ENCODE results near the gene MEF2B.
"Not testable (repeated sequence)": the region's sequence is repeated elsewhere in the genome, so short reads cannot be mapped to it uniquely, and the experiment has no call there.

MEF2B gene

DNA sequence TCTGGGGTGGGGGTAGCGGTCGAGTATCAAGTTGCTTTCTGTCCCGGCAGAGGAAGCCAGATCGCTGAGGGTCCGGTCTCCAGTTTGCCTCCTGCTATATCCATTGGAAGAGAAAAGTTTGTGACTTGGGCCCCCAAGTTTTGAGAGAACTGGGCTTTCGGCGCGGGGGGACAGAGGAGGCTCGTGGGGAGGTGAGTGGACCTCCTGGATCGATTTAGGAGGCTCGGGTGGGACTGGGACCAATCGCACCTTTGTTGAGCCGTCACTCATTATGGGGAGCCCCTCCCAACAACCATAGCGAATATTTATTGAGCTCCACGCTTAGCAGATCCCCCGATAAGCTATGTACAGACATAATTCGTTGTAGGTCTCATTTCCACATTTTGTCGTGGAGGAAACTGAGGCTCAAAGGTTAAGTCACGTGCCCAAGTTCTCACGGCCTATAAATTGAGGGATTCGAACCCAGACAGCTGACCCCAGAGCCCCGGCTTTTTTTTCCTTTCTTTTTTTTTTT lies 22.9 kb upstream of the MEF2B start:
- DNase-seq: no peak

- DNase-seq: peak; percentile 98
These were observed 22.2 kb upstream of the MEF2B start, which contains the start of the genes BORCS8 and RFXANK for GRCh38 chr19:19192078-19192882. Gene BORCS8, minus strand, starts transcription at chr19:19192152. Its CDS starts 35 bp downstream, at chr19:19192117. Gene RFXANK, plus strand, starts transcription at chr19:19192258. Its CDS starts 1,689 bp downstream, at chr19:19193947.

DNA sequence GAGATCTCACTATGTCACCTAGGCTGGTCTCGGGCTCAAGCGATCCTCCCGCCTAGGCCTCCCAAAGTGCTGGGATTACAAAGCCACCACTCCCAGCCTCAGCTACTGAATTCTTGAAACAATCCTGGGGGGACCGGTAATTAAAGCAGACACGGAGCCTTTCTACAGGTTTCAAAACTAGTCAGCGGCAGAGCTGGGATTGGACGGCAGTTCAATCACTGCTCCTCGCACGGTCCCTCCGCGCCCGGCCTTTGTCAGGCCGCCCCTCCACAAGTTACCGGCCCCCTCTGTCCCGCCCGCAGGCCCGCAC lies 21.7 kb upstream of the MEF2B start:
- DNase-seq: no peak

GRCh38 chr19:19186742-19187141 lies 16.7 kb upstream of the MEF2B start:
- no peak for DNase-seq

- peak; percentile 37 for DNase-seq
These were observed 16.0 kb upstream of the MEF2B start for GRCh38 chr19:19185853-19186740.

- no peak for DNase-seq
These were observed 11.5 kb upstream of the MEF2B start for GRCh38 chr19:19181488-19181998.

DNA sequence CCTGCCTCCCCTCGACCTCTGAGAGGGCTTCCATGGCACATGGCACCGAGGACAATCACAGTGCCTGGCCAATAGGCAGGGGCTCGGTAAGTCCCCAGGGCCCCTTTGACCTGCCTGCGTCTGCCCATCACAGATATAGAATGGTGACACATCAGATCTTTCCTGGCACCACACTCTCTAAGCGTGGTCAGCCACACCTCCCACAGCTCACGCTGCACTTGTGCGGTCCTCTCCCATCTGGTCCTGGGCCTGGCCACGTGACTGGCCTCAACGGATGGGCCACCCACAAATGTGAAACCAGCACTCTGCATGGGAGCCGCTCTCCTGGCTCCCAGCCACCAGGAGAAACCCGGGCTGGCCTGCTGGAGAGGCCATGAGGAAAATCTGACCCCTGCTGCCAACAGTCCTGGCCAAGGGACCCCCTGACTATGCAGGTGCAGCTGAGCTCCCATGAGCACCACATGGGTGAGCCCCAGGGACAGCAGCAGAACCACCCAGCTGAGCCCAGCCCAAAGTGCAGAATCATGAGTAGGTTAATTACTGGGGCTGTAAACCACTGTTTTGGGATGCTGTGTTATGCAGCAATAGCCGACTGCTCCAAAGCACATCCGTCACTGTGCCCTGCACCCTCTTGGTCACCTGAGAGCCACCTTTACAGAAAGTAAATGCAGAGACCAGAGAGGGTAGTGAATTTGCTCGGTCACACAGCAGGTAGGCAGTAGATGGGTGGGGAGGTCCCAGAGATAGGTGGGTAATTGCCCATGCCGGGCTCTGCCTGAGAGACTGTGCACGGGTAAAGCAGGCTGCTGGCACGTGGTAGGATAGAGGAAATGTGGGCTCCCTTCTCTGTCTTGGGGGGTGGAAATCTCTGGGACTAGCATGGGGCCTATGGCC lies 9.7 kb upstream of the MEF2B start:
- DNase-seq: no peak

DNA sequence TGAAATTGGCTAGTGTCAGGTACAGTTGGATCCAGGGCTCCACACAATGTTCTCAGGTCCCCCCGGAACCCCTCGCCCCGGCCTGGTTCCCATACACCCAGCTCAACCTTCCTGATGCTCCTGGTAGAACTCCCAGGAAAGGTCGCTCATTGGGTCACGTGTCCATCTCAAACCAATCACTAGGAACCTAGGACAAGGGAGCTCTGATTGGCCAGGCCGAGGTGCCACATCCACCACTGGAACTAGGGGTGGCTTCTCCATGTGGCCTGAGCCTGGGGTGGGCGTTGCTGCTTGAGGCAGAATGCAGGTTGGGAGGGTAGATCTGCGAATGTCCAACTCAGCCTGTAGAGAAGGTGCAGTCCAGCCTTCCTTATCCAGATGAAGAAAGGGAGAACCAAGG lies 6.9 kb upstream of the MEF2B start:
- no peak for DNase-seq

- not testable (repeated sequence) for DNase-seq
These were observed 3.2 kb upstream of the MEF2B start for GRCh38 chr19:19173243-19173642.

GRCh38 chr19:19171821-19172532 lies 1.9 kb upstream of the MEF2B start:
- DNase-seq: no peak

DNA sequence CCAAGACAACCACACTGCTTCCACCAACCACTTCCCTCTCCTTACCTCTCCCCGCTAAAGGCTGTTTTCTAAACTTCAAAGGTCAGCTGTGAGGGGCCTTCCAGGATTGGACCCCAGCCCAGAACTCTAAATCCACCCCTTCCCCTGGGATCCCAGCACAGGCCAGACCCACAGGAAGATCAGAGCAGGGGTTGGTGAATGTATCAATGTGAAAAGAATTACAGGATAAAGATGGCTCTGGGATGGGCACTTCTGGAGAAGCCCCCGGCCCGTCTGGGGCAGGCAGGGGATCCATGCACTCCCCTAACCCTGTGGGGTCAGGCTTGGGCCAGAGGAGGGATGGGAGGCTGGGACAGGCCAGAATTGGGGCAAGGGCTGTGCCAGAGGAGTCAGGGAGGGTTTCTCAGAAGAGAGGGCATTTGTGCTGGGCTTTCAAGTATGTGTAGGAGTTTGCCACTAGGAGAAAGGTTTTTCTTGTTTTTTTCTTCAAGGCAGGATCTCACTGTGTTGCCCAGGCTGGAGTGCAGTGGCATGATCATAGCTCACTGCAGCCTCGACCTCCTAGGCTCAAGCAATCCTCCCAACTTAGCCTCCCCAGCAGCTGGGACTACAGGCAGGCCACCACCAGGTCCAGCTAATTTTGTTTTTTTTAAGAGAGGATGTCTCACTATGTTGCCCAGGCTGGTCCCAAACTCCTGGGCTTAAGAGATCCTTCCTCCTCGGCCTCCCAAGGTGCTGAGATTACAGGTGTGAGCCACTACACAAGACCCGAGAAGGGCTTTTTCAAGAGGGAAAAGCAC lies 1.0 kb upstream of the MEF2B start:
- no peak for DNase-seq

GRCh38 chr19:19169236-19170052 lies 619 bp downstream of the MEF2B start:
- no peak for DNase-seq

DNA sequence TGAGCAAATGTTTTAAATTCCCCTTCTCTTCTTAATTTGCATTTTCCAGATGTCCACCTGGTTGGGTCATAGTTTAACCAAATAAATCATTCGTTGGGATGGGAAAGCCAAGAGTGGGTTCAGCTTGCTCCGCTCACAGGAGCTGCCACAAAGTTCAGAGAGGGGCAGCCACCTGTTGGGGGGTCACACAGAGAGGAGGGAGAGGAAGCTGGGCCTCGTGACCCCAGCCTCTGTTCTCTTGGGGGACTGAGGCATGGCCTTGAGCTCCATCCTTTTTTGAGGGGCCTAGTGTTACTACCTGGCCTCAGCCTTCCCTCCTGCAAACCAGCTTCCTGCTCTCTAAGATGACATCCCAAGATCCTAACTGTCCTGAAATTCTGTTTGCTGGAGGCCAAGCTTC lies 2.5 kb downstream of the MEF2B start:
- no peak for DNase-seq

GRCh38 chr19:19165396-19165795 lies 4.7 kb downstream of the MEF2B start:
- no peak for DNase-seq

DNA sequence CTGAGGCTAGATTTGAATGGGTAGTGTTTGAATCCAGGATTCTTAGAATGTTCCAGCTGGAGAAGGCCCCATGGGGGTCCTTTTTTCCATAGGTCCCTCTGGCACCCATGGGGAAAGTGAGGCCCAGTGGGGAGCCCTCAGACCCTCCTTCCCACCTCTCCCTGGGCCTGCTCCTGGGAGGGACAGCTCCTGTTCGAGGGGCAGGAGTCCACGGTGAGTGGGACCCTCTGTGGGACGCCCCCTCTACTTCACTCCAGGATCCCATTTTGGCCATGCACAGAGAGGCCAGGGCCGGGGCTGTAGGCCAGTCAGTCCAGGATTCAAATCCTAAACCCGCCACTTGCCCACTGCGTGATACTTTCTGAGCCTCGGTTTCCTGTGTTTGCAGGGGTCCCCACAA lies 7.6 kb downstream of the MEF2B start:
- DNase-seq: no peak

DNA sequence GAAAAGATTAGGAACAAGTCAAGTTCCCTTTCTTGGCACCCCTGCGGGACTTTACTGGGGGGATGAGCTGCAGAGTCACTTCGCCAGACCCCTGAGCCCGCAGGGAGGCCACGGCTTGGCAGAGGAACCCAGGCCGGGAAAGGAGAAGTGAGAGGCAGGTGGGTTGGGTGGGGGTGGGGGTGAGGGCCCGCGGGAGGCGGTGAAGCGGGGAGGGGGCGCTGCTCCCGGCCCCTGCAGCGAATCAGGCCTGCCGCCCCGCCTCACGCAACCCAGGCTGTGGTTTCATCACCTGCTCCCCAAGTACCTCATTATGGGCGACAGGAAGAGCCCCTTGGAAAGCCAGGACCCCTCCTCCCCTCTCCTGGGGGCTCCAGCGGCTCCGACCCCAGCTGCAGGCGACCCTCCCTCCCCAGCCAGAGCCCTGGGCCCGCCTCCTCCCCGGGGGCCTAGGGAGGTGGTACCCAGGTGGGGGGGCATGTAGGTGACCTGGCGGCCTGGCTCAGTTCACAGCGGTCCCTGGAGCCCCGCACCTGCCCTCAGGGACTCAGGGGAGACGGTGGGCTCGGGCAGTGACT lies 9.5 kb downstream of the MEF2B start:
- DNase-seq: no peak

DNA sequence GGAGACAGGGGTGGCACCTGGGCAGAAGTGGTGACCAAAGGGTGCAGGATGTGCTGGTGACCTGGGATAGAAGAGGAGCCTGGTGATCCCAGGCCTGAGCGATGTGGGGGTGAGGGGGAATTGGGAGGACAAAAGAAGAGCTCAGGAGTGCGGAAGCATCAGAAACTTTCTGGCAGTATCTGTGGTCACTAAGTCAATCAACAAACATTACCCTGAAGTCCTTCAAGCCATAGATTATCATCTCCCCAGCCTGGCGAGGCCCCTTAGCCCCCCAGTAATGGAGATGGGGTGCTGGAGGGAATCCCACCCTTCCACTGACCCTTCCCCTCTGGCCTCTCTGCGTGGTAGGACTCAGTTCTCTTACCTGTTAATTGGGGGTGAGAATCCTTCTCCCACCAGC lies 10.5 kb downstream of the MEF2B start:
- DNase-seq: no peak

DNA sequence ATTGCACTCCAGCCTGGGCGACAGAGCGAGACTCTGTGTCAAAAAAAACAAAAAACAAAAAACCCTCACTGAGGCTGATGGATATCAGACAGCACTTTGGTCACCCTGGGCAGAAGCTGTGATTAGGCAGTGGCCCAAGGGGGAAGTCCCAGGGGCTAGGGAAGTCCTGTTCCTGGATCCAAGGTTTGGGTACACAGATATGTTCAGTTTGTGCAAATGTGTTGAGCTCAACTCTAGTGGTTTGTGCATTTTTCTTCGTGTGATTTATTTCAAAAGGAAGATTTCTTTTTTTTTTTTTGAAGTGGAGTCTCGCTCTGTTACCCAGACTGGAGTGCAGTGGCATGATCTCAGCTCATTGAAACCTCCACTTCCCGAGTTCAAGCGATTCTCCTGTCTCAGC lies 12.3 kb downstream of the MEF2B start:
- no peak for DNase-seq

DNA sequence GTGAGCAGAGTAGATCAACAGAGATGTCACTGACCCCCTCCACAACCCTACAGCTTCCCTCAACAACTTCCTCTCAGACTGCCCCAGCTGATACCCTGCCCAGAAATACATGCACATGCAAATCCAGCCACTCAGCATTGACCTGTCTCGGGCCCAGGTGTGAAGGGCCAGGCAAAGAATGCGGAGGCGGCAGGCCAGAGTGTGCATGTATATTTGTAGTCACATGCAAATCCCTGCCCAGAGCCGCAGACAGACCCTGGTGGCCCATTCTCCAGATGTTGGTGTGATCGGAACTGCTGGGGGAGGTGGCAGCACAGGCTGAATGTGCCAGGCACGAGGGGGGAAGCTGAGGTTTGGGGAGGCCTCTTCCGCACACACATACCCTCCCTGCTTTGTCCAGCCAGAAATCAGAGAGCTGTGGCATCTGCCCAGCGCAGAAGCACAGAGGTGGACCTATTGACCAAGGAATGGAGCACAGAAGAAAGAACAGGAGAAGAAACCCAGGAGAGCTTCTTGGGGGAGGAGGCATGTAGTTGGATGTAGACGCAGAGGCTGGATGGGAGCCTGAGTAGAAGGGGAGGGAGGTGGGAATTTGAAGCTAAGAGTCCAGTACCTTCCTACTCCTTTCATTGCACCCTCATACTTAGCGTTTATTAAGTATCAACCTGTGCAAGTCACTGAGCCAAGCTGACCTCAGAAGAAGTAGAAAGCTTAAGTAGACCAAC lies 14.4 kb downstream of the MEF2B start:
- no peak for DNase-seq

Measured in activated effector memory CD4-positive, alpha-beta T cell treated with Interleukin-2 at 50 U/mL for 16 hours (primary cell).